ENCODE measurements around the gene RGS14. TPM values are rescaled to one million over a fixed set of nuclear protein-coding genes. Genes with fewer than 3 reads are reported as not detected.
"Not testable (repeated sequence)": the region's sequence is repeated elsewhere in the genome, so short reads cannot be mapped to it uniquely, and the experiment has no call there.

Gene RGS14
- total RNA-seq, 4 donors from 2014 or later, result 19.4 to 41.0 (median 23.3) TPM

GRCh38 chr5:177372910-177373309 lies 15.2 kb downstream of the RGS14 start:
- Histone ChIP-seq H3K9me3 (no peaks in the 10 kb centered on the region), H3K4me1 (peaks cover 3 to 21% (median 11%) of the 10 kb centered on the region in 4 donors), H3K4me3 (no peak overlapping the region), H3K27ac (peak overlapping the region in 3 of 4 donors; percentile 6 to 77 (median 35)), H3K36me3 (no peaks in the 10 kb centered on the region), H3K27me3 (no peaks in the 10 kb centered on the region)
- TF ChIP-seq POLR2A (IDR thresholded peaks at IDR 0.05) (no peak), CTCF (IDR thresholded peaks at IDR 0.05) (no peak)
- DNase-seq, result no peak

GRCh38 chr5:177373806-177374205 lies 16.1 kb downstream of the RGS14 start:
- TF ChIP-seq CTCF (IDR thresholded peaks at IDR 0.05) (no peak), POLR2A (IDR thresholded peaks at IDR 0.05) (no peak)
- H3K4me3 ChIP-seq, result no peak overlapping the region
- no peaks in the 10 kb centered on the region for H3K9me3 ChIP-seq

GRCh38 chr5:177374211-177374610 lies 16.5 kb downstream of the RGS14 start:
- DNase-seq, result no peak
- H3K27ac ChIP-seq, result peak overlapping the region in 2 of 4 donors; percentile 12 to 77
- peaks cover 2 to 21% (median 10%) of the 10 kb centered on the region in 4 donors for H3K4me1 ChIP-seq
- H3K4me3 ChIP-seq, result no peak overlapping the region
- no peaks in the 10 kb centered on the region for H3K36me3 ChIP-seq
- H3K9me3 ChIP-seq, result no peaks in the 10 kb centered on the region
- no peaks in the 10 kb centered on the region for H3K27me3 ChIP-seq
- TF ChIP-seq CTCF (IDR thresholded peaks at IDR 0.05), result no peak
- TF ChIP-seq POLR2A (IDR thresholded peaks at IDR 0.05), result no peak

More at GRCh38 chr5:177373806-177374205, 16.1 kb downstream of the RGS14 start:
- H3K4me1 ChIP-seq, result peaks cover 3 to 21% (median 10%) of the 10 kb centered on the region in 4 donors
- no peaks in the 10 kb centered on the region for H3K36me3 ChIP-seq
- peak overlapping the region in 2 of 4 donors; percentile 12 to 77 for H3K27ac ChIP-seq
- H3K27me3 ChIP-seq, result no peaks in the 10 kb centered on the region
- no peak for DNase-seq

GRCh38 chr5:177375516-177375915 lies 17.8 kb downstream of the RGS14 start:
- not testable (repeated sequence) for H3K27me3 ChIP-seq, DNase-seq, H3K27ac ChIP-seq, H3K36me3 ChIP-seq, H3K9me3 ChIP-seq, H3K4me3 ChIP-seq
- peaks cover 0 to 21% (median 4%) of the 10 kb centered on the region in 4 donors for H3K4me1 ChIP-seq

- Histone ChIP-seq H3K9me3 (no peaks in the 10 kb centered on the region), H3K4me3 (no peak overlapping the region), H3K36me3 (no peaks in the 10 kb centered on the region), H3K4me1 (peaks cover 0 to 21% (median 3%) of the 10 kb centered on the region in 4 donors), H3K27me3 (no peaks in the 10 kb centered on the region), H3K27ac (no peak overlapping the region)
- no peak for DNase-seq
- TF ChIP-seq POLR2A (IDR thresholded peaks at IDR 0.05) (no peak), CTCF (IDR thresholded peaks at IDR 0.05) (no peak)
Measured at GRCh38 chr5:177376107-177376506, 18.4 kb downstream of the RGS14 start.

GRCh38 chr5:177377851-177378776 lies 20.4 kb downstream of the RGS14 start:
- no peak overlapping the region for H3K27ac ChIP-seq
- H3K27me3 ChIP-seq, result no peaks in the 10 kb centered on the region

More at GRCh38 chr5:177377851-177378776, 20.4 kb downstream of the RGS14 start:
- Histone ChIP-seq H3K4me3 (no peak overlapping the region), H3K4me1 (peaks cover 0 to 6% (median 0%) of the 10 kb centered on the region in 4 donors), H3K36me3 (no peaks in the 10 kb centered on the region), H3K9me3 (no peaks in the 10 kb centered on the region)
- TF ChIP-seq POLR2A (IDR thresholded peaks at IDR 0.05) (no peak), CTCF (IDR thresholded peaks at IDR 0.05) (no peak)
- DNase-seq, result no peak
